Gastrocnemius medialis (tissue), 4 donors: ENCODE data around the gene CTTNBP2NL.

ENCODE experiments used
- POLR2A ChIP-seq, 2 donors: fragments of 450-650 bp; IDR thresholded peaks; one replicate each; pipeline ENCODE4 v1.6.1; 2017; ENCODE audit warnings: antibody characterized with exemption in 2 of 2, mild to moderate bottlenecking in 2 of 2, moderate library complexity in 2 of 2
- TF ChIP-seq, protein P1 (sequence below), 5 experiments: fragments of 450-650 bp in 3 of 5; fragments of 200-600 bp in 2 of 5; sonication (generic) in 2 of 5; IDR thresholded peaks in 4 of 5; conservative IDR thresholded peaks in 1 of 5; 1 replicate in 4 of 5; 2 replicates in 1 of 5; pipeline ENCODE4 v1.5.1; 2016 to 2019; ENCODE audit warnings: antibody characterized with exemption in 5 of 5, mild to moderate bottlenecking in 3 of 5, moderate library complexity in 3 of 5

DNA sequence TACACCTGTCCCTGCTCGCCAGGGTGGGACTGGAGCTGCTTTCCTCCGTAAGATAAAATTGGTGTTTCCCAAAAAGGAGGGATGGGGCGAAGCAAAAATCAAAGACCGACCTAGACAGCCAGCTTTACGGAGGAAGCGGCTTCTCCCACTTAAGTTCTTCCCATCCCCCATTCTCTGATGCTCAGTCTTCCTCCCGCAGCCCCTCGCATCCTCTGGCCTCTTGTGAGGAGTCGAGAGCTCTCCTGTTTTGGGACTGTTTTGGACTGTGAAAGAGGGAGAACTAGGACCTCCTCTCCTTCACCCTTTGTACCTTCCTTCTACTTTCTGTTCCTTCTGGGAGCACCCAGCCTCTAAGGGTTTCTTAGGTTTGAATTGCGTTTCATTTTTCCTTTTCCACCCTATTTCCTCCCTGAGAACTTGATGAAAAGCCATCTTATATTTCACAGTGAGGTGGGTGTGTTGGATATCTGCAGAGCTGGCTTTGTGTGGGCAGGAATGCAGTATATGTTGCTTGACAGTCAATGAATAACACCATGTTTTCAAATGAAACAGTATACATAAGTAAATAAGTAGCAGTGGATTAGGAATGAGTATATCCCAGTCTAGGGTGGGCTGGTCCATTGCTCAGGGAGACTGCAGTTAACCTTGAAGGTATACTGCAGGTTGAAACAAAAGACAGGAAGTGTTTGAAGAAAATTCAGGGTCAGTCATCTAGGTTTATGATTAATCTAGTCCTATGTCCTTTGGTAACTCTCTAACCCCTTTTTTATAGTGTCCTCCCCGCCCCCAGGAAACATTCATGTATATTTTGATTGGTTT, 848 bp downstream of the CTTNBP2NL start:
- TF ChIP-seq, protein P1, sequence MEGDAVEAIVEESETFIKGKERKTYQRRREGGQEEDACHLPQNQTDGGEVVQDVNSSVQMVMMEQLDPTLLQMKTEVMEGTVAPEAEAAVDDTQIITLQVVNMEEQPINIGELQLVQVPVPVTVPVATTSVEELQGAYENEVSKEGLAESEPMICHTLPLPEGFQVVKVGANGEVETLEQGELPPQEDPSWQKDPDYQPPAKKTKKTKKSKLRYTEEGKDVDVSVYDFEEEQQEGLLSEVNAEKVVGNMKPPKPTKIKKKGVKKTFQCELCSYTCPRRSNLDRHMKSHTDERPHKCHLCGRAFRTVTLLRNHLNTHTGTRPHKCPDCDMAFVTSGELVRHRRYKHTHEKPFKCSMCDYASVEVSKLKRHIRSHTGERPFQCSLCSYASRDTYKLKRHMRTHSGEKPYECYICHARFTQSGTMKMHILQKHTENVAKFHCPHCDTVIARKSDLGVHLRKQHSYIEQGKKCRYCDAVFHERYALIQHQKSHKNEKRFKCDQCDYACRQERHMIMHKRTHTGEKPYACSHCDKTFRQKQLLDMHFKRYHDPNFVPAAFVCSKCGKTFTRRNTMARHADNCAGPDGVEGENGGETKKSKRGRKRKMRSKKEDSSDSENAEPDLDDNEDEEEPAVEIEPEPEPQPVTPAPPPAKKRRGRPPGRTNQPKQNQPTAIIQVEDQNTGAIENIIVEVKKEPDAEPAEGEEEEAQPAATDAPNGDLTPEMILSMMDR (IDR thresholded peaks at IDR 0.05 in 4 of 5, conservative IDR thresholded peaks at IDR 0.05 in 1 of 5) = no peak
- no peak for TF ChIP-seq POLR2A (IDR thresholded peaks at IDR 0.05)
